ENCODE results near the gene NIM1K. TPM values are rescaled to one million over a fixed set of nuclear protein-coding genes. Genes with fewer than 3 reads are reported as not detected.
"Not testable (repeated sequence)": the region's sequence is repeated elsewhere in the genome, so short reads cannot be mapped to it uniquely, and the experiment has no call there.

NIM1K gene
- total and polyA plus RNA-seq, 10 donors, result 0.13 to 1.1 (median 0.39) TPM; not detected in 1

DNA sequence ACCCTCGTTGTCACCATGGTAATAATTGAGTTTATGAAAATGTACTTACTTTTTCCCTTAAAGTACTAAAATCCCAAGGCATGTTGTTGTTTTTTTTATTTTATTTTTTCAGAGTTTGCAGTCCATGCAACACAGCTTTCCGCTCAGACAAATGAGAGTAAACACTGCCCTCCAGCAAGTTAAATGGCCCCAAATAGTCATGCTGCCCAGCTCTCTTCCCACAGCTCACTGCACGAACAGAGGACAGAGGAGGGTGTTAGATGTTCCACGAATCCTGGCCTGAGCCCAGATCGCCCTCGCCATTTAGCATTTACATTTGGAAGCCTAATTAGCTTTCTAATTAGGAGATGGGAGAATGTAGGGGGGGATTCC is 1.9 kb downstream of the NIM1K start:
- Histone ChIP-seq H3K27ac (no peak overlapping the region), H3K36me3 (no peaks in the 10 kb centered on the region), H3K4me1 (peaks cover 11 to 37% (median 30%) of the 10 kb centered on the region in 6 donors), H3K9me3 (no peaks in the 10 kb centered on the region), H3K27me3 (replicated peaks in 1 of 7) (peaks cover 0 to 25% (median 12%) of the 10 kb centered on the region in 7 donors), H3K4me3 (no peak overlapping the region)
- TF ChIP-seq, protein P1, sequence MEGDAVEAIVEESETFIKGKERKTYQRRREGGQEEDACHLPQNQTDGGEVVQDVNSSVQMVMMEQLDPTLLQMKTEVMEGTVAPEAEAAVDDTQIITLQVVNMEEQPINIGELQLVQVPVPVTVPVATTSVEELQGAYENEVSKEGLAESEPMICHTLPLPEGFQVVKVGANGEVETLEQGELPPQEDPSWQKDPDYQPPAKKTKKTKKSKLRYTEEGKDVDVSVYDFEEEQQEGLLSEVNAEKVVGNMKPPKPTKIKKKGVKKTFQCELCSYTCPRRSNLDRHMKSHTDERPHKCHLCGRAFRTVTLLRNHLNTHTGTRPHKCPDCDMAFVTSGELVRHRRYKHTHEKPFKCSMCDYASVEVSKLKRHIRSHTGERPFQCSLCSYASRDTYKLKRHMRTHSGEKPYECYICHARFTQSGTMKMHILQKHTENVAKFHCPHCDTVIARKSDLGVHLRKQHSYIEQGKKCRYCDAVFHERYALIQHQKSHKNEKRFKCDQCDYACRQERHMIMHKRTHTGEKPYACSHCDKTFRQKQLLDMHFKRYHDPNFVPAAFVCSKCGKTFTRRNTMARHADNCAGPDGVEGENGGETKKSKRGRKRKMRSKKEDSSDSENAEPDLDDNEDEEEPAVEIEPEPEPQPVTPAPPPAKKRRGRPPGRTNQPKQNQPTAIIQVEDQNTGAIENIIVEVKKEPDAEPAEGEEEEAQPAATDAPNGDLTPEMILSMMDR (IDR thresholded peaks at IDR 0.05 in 8 of 11, conservative IDR thresholded peaks at IDR 0.05 in 3 of 11), result no peak
- no peak for TF ChIP-seq POLR2AphosphoS5 (IDR thresholded peaks at IDR 0.05)
- no peak for TF ChIP-seq POLR2A (IDR thresholded peaks at IDR 0.05)
- intact Hi-C loops (cut with DNase I; ENCODE audit: low total_unique reads), result no loop called here
- DNase-seq, result no peak
- WGBS, 5 donors, result 51 to 58% (median 56%) methylated on average over 6 of the region's 6 CpGs

DNA sequence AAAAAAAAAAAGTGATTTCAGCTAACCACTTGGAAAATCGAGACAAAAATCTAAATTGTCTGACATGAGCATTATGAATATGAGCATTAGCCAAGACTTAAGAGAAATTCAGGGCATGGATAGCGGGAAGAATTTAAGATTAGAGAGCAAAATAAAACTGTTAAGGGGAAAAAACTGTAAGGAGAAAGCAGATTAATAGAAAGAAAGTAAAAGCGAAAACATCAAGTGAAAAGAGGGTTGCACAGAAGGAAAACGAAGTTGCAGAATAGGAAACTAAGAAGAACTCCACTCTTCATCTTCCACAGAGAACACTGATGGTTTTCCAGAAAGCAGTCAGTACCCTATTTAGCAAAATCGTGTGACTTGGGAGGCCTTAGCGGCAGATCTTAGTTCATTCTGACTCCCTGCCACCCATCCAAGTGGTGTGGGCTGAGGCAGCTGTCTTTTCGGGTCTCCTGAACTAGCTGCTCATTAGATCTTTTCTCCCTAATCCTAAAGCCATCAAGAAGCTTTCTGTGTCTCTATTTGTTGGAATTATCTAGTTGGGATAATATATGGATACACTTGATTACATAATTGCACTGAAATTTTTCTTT is 3.7 kb downstream of the NIM1K start:
- 77 to 85% (median 83%) methylated on average over 7 of the region's 7 CpGs for WGBS, 5 donors
- Histone ChIP-seq H3K27ac (no peak overlapping the region), H3K9me3 (no peaks in the 10 kb centered on the region), H3K4me1 (peaks cover 11 to 35% (median 30%) of the 10 kb centered on the region in 6 donors), H3K4me3 (no peak overlapping the region), H3K36me3 (no peaks in the 10 kb centered on the region), H3K27me3 (replicated peaks in 1 of 7) (peaks cover 0 to 25% (median 12%) of the 10 kb centered on the region in 7 donors)
- DNase-seq, result no peak
- TF ChIP-seq POLR2A (IDR thresholded peaks at IDR 0.05) (no peak), POLR2AphosphoS5 (IDR thresholded peaks at IDR 0.05) (no peak)
- TF ChIP-seq, protein P1 (IDR thresholded peaks at IDR 0.05 in 8 of 11, conservative IDR thresholded peaks at IDR 0.05 in 3 of 11), result no peak
- intact Hi-C loops (cut with DNase I; ENCODE audit: low total_unique reads), result no loop called here

DNA sequence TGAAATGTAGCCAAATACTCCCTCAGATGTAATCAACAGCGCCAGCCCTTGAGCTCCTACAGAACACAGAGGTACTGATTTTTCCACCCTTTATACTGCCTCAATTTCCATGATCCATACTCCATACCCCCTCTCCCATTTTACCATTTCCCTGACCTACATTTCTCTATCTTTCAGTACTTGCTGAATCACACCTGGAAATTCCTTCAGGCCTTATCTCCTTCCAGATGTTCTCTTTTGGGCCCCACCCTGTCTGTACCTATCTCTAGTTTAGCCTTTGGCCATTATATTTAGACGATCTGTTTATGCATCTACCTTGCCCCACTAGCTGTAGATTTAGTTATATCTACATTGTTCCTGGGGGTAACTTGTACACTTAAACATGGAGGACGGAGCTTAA is 5.5 kb downstream of the NIM1K start:
- intact Hi-C loops (cut with DNase I; ENCODE audit: low total_unique reads), result no loop called here
- H3K9me3 ChIP-seq, result no peaks in the 10 kb centered on the region
- peaks cover 6 to 18% (median 15%) of the 10 kb centered on the region in 6 donors for H3K4me1 ChIP-seq
- WGBS, 5 donors, result 60 to 65% (median 63%) methylated on average over 3 of the region's 3 CpGs
- no peak overlapping the region for H3K4me3 ChIP-seq
- no peaks in the 10 kb centered on the region for H3K36me3 ChIP-seq
- TF ChIP-seq POLR2A (IDR thresholded peaks at IDR 0.05) (no peak), POLR2AphosphoS5 (IDR thresholded peaks at IDR 0.05) (no peak)
- TF ChIP-seq, protein P1 (IDR thresholded peaks at IDR 0.05 in 8 of 11, conservative IDR thresholded peaks at IDR 0.05 in 3 of 11), result no peak
- no peak overlapping the region for H3K27ac ChIP-seq
- peaks cover 0 to 9% (median 5%) of the 10 kb centered on the region in 7 donors for H3K27me3 ChIP-seq (replicated peaks in 1 of 7)
- no peak for DNase-seq

DNA sequence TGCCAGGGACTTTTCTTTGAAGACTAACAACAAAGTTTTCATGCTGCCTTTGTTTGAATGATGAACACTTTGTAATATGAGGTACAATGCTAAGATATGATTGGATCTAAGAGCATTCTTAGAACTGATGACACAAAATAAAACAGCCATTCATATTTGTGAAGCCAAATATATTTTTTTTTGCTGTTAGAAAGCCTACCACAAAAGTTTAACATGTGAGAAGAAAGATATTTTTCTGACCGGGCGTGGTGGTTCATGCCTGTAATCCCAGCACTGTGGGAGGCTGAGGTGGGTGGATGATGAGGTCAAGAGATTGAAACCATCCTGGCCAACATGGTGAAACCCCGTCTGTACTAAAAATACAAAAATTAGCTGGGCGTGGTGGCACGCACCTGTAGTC is 9.4 kb downstream of the NIM1K start:
- H3K27ac ChIP-seq; intact Hi-C loops (cut with DNase I; ENCODE audit: low total_unique reads); H3K9me3 ChIP-seq; DNase-seq; H3K4me3 ChIP-seq; H3K4me1 ChIP-seq; H3K36me3 ChIP-seq; H3K27me3 ChIP-seq (replicated peaks in 1 of 7): not testable (repeated sequence)
- WGBS, 5 donors, result 76 to 91% (median 81%) methylated on average over 5 of the region's 5 CpGs
